ENCODE measurements around the gene STAB1.

Gene STAB1

GRCh38 chr3:52557011-52557960 lies 62.1 kb downstream of the STAB1 start:
- ChIA-PET POLR2A (ENCODE audit: low non-redundant PET) (no interaction called here), CTCF (no interaction called here)
- TF ChIP-seq CTCF (conservative IDR thresholded peaks at IDR 0.05; ENCODE audit: low read depth) = no peak
- no peak for DNase-seq (ENCODE audit: low spot score)
- no peak overlapping the region for H3K27ac ChIP-seq

- DNase-seq (ENCODE audit: low spot score) = no peak
- H3K27ac ChIP-seq = no peak overlapping the region
- CTCF ChIA-PET = interaction anchor here (0.6 kb wide), 1 partner anchor 131 kb away, joined by 3 read pairs; no protein-coding TSS in a partner anchor
- TF ChIP-seq CTCF (conservative IDR thresholded peaks at IDR 0.05; ENCODE audit: low read depth) = no peak
- POLR2A ChIA-PET (ENCODE audit: low non-redundant PET) = no interaction called here
Measured at GRCh38 chr3:52558436-52558835, 63.3 kb downstream of the STAB1 start.

GRCh38 chr3:52561028-52561747 lies 66.0 kb downstream of the STAB1 start:
- POLR2A ChIA-PET (ENCODE audit: low non-redundant PET) = no interaction called here
- CTCF ChIA-PET = interaction anchor here (0.6 to 0.7 kb wide), 3 partner anchors 90 to 344 kb away, joined by 4 to 7 read pairs (median 7); no protein-coding TSS in a partner anchor
- no peak for DNase-seq (ENCODE audit: low spot score)
- no peak overlapping the region for H3K27ac ChIP-seq
- no peak for TF ChIP-seq CTCF (conservative IDR thresholded peaks at IDR 0.05; ENCODE audit: low read depth)

- CTCF ChIA-PET = no interaction called here
- DNase-seq (ENCODE audit: low spot score) = no peak
- no peak overlapping the region for H3K27ac ChIP-seq
- no peak for TF ChIP-seq CTCF (conservative IDR thresholded peaks at IDR 0.05; ENCODE audit: low read depth)
- POLR2A ChIA-PET (ENCODE audit: low non-redundant PET) = no interaction called here
Measured at GRCh38 chr3:52563984-52564383, 68.8 kb downstream of the STAB1 start.

- H3K27ac ChIP-seq = no peak overlapping the region
- ChIA-PET CTCF (no interaction called here), POLR2A (ENCODE audit: low non-redundant PET) (interaction anchor here (0.7 kb wide), 1 partner anchor 9 kb away, joined by 4 read pairs; no protein-coding TSS in a partner anchor)
- no peak for DNase-seq (ENCODE audit: low spot score)
- TF ChIP-seq CTCF (conservative IDR thresholded peaks at IDR 0.05; ENCODE audit: low read depth) = no peak
Measured at GRCh38 chr3:52568069-52568468, 72.9 kb downstream of the STAB1 start.

- H3K27ac ChIP-seq = no peak overlapping the region
- CTCF ChIA-PET = no interaction called here
- POLR2A ChIA-PET (ENCODE audit: low non-redundant PET) = no interaction called here
- DNase-seq (ENCODE audit: low spot score) = no peak
- no peak for TF ChIP-seq CTCF (conservative IDR thresholded peaks at IDR 0.05; ENCODE audit: low read depth)
Measured at GRCh38 chr3:52570076-52570475, 74.9 kb downstream of the STAB1 start.
